Osteoblast (primary cell): ENCODE measurements around the gene SRP14. TPM values are rescaled to one million over a fixed set of nuclear protein-coding genes. Genes with fewer than 3 reads are reported as not detected.
A peak's percentile ranks its signal among the peaks of the same experiment; 100 is the strongest.

Source experiments
- DNase-seq: peaks from one replicate; pipeline ENCODE4 v3.0.0; 2011; ENCODE audit warnings: low spot score, mixed read lengths; ENCODE audit not compliant: insufficient read length; ENCODE audit errors: missing footprints
- H2AFZ ChIP-seq: 2 replicates; pipeline ENCODE4 v1.6.0; 2011; ENCODE audit warnings: mild to moderate bottlenecking, low read length
- H3K27ac ChIP-seq: 2 replicates; pipeline ENCODE4 v1.5.1; 2011; ENCODE audit warnings: mild to moderate bottlenecking, low read depth, low read length, moderate library complexity
- H3K27me3 ChIP-seq: 2 replicates; pipeline ENCODE4 v1.6.0; 2012; ENCODE audit warnings: mild to moderate bottlenecking, control low read depth, inconsistent platforms, low read length, moderate library complexity; ENCODE audit not compliant: insufficient read depth
- H3K36me3 ChIP-seq: 2 replicates; pipeline ENCODE4 v1.5.1; 2011; ENCODE audit warnings: mild to moderate bottlenecking, low read length, control low read depth, moderate library complexity; ENCODE audit not compliant: insufficient read depth
- H3K4me1 ChIP-seq: 2 replicates; pipeline ENCODE4 v1.5.1; 2011; ENCODE audit warnings: mild to moderate bottlenecking, low read length, control low read depth, moderate library complexity; ENCODE audit not compliant: insufficient read depth
- H3K4me2 ChIP-seq: 2 replicates; pipeline ENCODE4 v1.6.0; 2011; ENCODE audit warnings: mild to moderate bottlenecking, low read length; ENCODE audit not compliant: insufficient read depth
- H3K4me3 ChIP-seq: fragments of 200-600 bp; sonication (generic); 3 replicates; pipeline ENCODE4 v1.5.1; 2012; ENCODE audit warnings: mild to moderate bottlenecking, low read length, inconsistent platforms; ENCODE audit not compliant: insufficient read depth
- H3K79me2 ChIP-seq: 2 replicates; pipeline ENCODE4 v1.6.0; 2012; ENCODE audit warnings: mild to moderate bottlenecking, low read length, control low read depth, inconsistent platforms; ENCODE audit not compliant: insufficient read depth
- H3K9me3 ChIP-seq: 2 replicates; pipeline ENCODE4 v1.5.1; 2011; ENCODE audit warnings: low read depth, low read length, control low read depth
- H4K20me1 ChIP-seq: 2 replicates; pipeline ENCODE4 v1.6.0; 2012; ENCODE audit warnings: mild to moderate bottlenecking, low read length, control low read depth; ENCODE audit not compliant: insufficient read depth
- CTCF ChIP-seq: IDR thresholded peaks from 2 replicates; pipeline ENCODE4 v1.5.1; 2011; ENCODE audit warnings: mild to moderate bottlenecking, low read depth, low read length, moderate library complexity; ENCODE audit errors: extremely low read depth
- total RNA-seq: library from RNA; depleted of rRNA; stranded (reverse); fragments of >200 nt; gene quantifications from 2 replicates; pipeline ENCODE4 v1.2.3, GENCODE V29; 2012

The SRP14 gene
- total RNA-seq, 1 donor: 81.4 TPM

- H3K36me3 ChIP-seq: peaks cover 56% of the 10 kb centered on the region
Measured at GRCh38 chr15:40003116-40003916, 35.7 kb downstream of the SRP14 start.

GRCh38 chr15:40002295-40002694, 36.7 kb downstream of the SRP14 start:
- no peaks in the 10 kb centered on the region for H4K20me1 ChIP-seq

More at GRCh38 chr15:40003116-40003916, 35.7 kb downstream of the SRP14 start:
- H3K79me2 ChIP-seq: no peaks in the 10 kb centered on the region
- H3K27ac ChIP-seq: no peak overlapping the region
- no peaks in the 10 kb centered on the region for H3K27me3 ChIP-seq
- H3K4me3 ChIP-seq: no peak overlapping the region
- no peak overlapping the region for H3K4me2 ChIP-seq
- no peak overlapping the region for H2AFZ ChIP-seq
- no peak for TF ChIP-seq CTCF
- H3K9me3 ChIP-seq: no peaks in the 10 kb centered on the region
- H3K4me1 ChIP-seq: peaks cover 29% of the 10 kb centered on the region
- no peak for DNase-seq
- no peaks in the 10 kb centered on the region for H4K20me1 ChIP-seq

GRCh38 chr15:39999538-40000200, 39.3 kb downstream of the SRP14 start:
- Histone ChIP-seq H3K4me3 (no peak overlapping the region), H3K79me2 (peaks cover 2% of the 10 kb centered on the region), H3K4me1 (peaks cover 28% of the 10 kb centered on the region), H2AFZ (no peak overlapping the region), H3K27ac (no peak overlapping the region), H3K9me3 (no peaks in the 10 kb centered on the region), H3K27me3 (no peaks in the 10 kb centered on the region), H3K36me3 (peaks cover 59% of the 10 kb centered on the region), H4K20me1 (no peaks in the 10 kb centered on the region), H3K4me2 (no peak overlapping the region)
- no peak for TF ChIP-seq CTCF
- no peak for DNase-seq

More at GRCh38 chr15:40002295-40002694, 36.7 kb downstream of the SRP14 start:
- peaks cover 56% of the 10 kb centered on the region for H3K36me3 ChIP-seq
- H3K27me3 ChIP-seq: no peaks in the 10 kb centered on the region
- no peak for TF ChIP-seq CTCF
- peak overlapping the region; percentile 18 for H3K27ac ChIP-seq
- H3K79me2 ChIP-seq: peaks cover 2% of the 10 kb centered on the region
- H3K4me1 ChIP-seq: peaks cover 33% of the 10 kb centered on the region
- no peak overlapping the region for H3K4me3 ChIP-seq
- H3K4me2 ChIP-seq: no peak overlapping the region
- no peak overlapping the region for H2AFZ ChIP-seq
- no peaks in the 10 kb centered on the region for H3K9me3 ChIP-seq
- DNase-seq: no peak

GRCh38 chr15:39998511-39999077, 40.4 kb downstream of the SRP14 start:
- Histone ChIP-seq H4K20me1 (no peaks in the 10 kb centered on the region), H3K4me2 (no peak overlapping the region), H3K9me3 (no peaks in the 10 kb centered on the region), H3K27me3 (no peaks in the 10 kb centered on the region), H2AFZ (no peak overlapping the region), H3K27ac (no peak overlapping the region), H3K4me1 (peaks cover 28% of the 10 kb centered on the region), H3K79me2 (peaks cover 2% of the 10 kb centered on the region), H3K4me3 (no peak overlapping the region), H3K36me3 (peaks cover 61% of the 10 kb centered on the region)
- no peak for DNase-seq
- TF ChIP-seq CTCF: no peak
